PC-3 (cell line): ENCODE data around the gene NUP133.

Source experiments
- EZH2 ChIP-seq: fragments of 300-600 bp; sonication (generic); IDR thresholded peaks from one replicate; pipeline ENCODE4 v1.6.1; 2017; ENCODE audit warnings: antibody characterized with exemption, mild to moderate bottlenecking, low read length; ENCODE audit not compliant: unreplicated experiment
- EZH2phosphoT487 ChIP-seq: fragments of 300-600 bp; sonication (generic); IDR thresholded peaks from 2 replicates; pipeline ENCODE4 v1.6.1; 2018; ENCODE audit warnings: mild to moderate bottlenecking, antibody characterized with exemption, low read length, borderline replicate concordance
- TF ChIP-seq, protein P1 (sequence below): fragments of 300-600 bp; sonication (generic); conservative IDR thresholded peaks from 2 replicates; pipeline ENCODE4 v1.5.1; 2017; ENCODE audit warnings: antibody characterized with exemption, low read depth, mild to moderate bottlenecking, low read length

DNA sequence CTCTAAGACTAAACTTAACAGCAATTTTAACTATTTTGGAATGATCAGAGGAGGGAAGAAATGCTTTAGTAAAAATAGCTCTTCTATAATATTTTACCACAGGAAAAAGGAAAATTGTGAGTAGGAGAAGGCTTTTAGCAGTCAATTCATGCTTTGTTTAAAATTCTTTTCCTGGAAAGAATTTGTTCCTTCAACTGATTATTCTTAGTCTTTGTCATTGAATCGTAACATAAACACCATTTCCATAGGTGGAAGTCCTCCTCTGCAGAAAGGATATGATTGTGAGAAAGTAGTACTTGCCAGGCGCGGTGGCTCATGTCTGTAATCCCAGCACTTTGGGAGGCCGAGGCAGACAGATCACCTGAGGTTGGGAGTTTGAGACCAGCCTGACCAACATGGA lies 62.3 kb downstream of the NUP133 start:
- TF ChIP-seq, protein P1, sequence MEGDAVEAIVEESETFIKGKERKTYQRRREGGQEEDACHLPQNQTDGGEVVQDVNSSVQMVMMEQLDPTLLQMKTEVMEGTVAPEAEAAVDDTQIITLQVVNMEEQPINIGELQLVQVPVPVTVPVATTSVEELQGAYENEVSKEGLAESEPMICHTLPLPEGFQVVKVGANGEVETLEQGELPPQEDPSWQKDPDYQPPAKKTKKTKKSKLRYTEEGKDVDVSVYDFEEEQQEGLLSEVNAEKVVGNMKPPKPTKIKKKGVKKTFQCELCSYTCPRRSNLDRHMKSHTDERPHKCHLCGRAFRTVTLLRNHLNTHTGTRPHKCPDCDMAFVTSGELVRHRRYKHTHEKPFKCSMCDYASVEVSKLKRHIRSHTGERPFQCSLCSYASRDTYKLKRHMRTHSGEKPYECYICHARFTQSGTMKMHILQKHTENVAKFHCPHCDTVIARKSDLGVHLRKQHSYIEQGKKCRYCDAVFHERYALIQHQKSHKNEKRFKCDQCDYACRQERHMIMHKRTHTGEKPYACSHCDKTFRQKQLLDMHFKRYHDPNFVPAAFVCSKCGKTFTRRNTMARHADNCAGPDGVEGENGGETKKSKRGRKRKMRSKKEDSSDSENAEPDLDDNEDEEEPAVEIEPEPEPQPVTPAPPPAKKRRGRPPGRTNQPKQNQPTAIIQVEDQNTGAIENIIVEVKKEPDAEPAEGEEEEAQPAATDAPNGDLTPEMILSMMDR = no peak
- TF ChIP-seq EZH2phosphoT487 = no peak
- TF ChIP-seq EZH2 = no peak
